GM19324 (cell line): ENCODE data around the gene CMTM2.
A peak's percentile ranks its signal among the peaks of the same experiment; 100 is the strongest.
"Not testable (repeated sequence)": the region's sequence is repeated elsewhere in the genome, so short reads cannot be mapped to it uniquely, and the experiment has no call there.

ENCODE experiments used
- ATAC-seq: cut with Tn5 transposase; IDR thresholded peaks from one replicate; pipeline ENCODE4 v1.9.1; 2021; ENCODE audit warnings: mild to moderate bottlenecking, moderate library complexity; ENCODE audit not compliant: unreplicated experiment, low FRiP score

The CMTM2 gene

DNA sequence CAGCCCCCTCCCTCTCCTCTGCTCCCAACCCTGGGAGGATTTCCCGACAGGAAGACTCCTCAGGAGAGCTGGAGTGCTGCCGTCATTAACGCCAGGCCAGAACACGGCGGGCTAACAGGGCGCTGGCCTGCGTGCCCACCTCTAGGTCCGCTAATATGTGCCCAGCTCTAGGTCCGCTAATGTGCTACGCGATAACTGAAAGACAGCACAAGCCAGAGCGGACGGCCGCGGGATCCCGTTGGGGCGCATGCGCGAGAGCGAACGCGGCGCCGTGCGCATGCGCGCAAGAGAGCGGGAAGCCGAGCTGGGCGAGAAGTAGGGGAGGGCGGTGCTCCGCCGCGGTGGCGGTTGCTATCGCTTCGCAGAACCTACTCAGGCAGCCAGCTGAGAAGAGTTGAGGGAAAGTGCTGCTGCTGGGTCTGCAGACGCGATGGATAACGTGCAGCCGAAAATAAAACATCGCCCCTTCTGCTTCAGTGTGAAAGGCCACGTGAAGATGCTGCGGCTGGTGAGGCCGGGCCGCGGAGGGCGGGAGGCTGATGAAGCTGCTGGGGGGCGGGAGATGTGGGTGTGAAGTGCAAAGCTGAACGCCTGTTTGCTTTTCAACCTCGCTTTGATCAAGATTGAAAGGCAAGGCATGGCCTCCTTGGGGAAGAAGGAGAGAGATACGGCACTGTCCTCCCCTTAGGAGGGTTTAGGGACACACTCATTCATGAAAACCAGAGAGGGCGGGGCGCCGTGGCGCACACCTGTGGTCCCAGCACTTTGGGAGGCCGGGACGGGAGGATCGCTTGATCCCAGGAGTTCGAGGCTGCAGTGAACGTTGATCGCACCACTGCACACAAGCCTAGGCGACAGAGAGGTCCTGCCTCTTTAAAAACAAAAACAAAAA, 26.7 kb upstream of the CMTM2 start, which contains the start of gene CKLF:
Gene CKLF (plus strand): TSS at position 291 of the 892 bp plus-strand sequence. CDS start 140 bp downstream, at position 431.
- peak; percentile 72 for ATAC-seq

DNA sequence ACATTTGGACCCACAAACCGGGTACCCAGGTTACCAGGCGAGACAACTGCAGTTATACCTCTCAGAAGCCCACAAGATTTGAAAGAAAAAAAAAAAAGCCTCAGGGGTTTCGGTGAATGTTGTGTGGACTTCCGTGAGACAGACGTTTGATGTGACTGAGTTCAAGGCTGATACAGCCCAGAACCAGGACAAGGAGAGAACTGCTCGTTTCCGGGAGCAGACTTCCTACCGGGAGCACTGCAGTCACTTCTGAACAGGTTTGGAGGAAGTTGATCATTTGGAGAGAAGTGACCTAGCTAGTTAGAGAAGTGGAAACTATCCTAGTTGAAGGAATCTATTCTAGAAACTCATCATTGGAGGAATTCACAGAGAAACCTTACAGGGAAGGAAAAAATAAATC, 26.0 kb upstream of the CMTM2 start:
- ATAC-seq: no peak

DNA sequence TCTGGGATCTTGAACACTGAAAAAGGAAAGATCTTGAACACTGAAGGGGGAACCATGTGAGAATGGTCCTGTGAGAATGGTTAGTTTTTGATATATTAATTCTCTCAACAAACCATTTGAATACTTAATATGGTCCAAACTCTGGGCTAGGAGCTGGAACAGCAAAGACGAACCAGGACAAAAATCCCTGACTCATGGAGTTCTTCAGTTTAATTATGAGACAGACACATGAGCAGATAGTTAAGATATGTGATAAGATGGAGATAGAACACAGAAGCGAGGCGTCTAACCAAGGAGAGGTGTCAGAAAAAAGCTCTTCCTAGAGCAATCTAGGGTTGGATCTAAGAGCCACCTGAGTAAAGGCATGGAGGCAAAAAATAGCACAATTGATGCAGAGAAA, 25.2 kb upstream of the CMTM2 start:
- no peak for ATAC-seq

DNA sequence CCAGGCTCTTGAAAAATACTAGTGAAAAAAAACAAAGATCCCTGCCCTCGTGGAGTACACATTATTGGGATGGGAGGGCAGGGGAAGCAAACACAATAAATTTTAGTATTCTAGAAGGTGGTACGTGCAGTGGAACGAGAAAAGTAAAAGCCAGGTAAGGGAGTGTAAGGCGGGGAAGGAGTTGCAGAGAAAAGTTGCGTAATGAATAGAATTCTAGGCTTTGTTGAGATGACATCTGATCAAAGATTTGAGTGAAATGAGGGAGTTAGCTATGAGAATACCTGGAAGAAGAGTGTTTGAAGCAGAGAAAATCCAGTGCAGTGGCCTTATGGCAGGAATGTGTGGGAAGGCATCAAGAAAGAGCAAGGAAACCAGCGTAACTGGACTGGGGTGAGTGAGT, 24.8 kb upstream of the CMTM2 start:
- ATAC-seq: no peak

DNA sequence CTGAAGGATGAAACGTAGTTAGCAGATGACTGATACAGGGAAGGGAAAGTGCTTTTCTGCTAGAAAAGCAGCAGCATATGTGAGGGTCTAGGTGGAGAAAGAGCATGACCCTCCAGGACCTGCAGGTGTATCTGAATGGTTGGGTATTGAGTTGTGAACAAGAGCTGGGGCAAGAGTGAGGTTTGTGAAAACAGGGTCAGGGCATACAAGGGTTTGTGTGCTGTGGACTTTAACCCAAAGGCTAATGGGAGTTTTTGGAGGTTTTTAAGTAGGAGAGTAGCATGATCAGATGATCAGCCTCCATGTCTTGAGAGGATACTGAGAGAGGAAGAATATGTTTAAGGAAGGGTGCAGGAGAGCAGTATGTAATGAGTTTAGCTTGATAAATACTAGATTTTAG, 19.2 kb upstream of the CMTM2 start:
- ATAC-seq: no peak

DNA sequence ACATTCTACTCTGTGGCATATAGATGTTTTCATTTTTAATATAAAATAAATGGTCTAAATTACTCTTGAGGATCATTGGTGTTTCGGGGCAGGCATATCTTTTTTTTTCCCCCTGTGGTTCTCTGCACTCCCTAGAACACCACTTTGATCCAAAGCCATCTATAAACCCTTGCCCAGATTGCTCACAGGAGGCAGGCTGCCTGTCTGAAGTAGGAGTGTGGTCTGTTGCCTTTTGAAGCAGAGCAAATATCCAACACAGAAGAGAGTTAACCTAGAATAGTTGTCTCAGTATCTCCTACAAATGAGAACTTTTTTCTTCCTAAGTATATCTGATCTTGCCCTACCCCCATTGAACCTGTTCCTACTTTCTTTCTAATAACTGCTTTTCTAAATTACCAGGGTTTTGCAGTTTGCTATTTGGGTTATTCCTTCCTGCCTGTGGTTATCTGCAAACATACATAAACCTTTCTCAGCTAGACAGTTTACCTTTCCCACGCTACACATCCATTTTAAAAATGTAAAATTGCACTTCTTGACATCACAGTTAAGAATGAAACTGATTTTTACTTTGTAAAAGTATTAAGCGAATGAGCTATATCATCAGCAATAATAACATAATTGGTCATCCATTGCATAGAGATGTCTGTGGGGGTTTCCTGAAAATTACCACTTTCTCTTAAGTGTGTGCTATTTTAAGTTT, 17.7 kb upstream of the CMTM2 start:
- ATAC-seq: no peak

DNA sequence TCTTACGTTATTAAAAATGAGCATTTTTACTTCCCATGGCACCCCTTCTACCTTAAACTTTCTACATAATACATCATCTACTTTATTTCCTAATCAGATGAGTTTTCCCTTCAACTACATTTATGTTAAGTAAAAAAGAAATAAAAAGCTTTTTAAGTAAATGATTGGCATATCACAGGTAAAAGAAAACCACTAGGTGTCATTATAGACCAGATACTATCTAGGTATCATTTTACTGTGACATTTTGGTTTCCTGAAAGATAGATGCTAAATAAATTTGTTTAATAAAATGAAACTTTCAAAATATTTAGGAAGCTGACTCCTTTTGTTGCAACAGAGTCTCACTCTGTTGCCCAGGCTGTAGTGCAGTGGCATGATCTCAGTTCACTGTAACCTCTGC, 16.9 kb upstream of the CMTM2 start:
- no peak for ATAC-seq

DNA sequence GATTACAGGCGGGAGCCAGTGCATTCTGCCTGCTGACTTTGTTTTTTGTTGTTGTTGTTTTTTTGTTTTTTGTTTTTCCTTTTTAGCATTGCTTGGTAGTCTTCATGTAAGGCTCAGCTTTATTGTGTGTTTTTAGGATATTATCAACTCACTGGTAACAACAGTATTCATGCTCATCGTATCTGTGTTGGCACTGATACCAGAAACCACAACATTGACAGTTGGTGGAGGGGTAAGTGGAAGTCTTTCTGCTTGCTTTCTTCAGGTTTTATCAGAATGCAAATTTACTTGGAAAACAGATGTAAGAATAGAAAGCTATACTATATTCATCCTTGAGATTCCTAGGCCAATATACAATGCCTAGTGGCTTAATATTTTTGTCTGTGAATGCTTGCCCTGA, 16.3 kb upstream of the CMTM2 start:
- ATAC-seq: no peak

DNA sequence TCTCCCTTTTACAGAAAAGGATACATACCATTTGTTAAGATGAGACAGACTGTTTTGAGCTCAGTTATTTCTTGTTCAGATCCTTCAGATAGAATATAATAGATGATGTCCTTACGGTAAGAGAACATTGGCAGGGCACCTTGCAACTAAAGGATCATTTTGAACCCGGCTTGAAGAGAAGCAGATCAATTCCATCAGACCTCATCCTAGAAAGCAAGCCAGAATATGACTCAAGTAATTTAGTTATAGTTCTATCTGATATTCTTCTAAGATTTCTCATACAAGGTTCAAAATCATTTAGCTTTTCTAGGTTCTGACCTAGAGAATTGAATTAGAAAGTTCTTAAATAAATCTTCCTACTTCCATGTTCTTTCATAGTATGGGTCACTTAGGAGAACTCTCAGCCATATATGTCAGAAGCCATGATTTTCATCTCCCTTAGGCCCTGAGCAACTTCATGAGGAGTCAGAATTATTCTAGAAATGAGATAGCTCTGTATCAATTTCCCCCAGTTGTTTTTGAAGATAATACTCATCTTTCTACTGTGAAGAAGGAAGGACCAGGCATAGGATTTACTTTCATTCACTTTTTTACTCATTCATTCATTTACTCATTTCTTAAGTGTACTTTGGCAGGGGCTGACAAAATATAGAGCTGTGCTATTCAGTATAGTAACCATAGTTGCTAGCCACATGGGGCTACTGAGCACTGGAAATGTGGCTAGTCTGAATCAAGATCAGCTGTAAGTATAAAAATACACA, 15.5 kb upstream of the CMTM2 start:
- ATAC-seq: no peak

DNA sequence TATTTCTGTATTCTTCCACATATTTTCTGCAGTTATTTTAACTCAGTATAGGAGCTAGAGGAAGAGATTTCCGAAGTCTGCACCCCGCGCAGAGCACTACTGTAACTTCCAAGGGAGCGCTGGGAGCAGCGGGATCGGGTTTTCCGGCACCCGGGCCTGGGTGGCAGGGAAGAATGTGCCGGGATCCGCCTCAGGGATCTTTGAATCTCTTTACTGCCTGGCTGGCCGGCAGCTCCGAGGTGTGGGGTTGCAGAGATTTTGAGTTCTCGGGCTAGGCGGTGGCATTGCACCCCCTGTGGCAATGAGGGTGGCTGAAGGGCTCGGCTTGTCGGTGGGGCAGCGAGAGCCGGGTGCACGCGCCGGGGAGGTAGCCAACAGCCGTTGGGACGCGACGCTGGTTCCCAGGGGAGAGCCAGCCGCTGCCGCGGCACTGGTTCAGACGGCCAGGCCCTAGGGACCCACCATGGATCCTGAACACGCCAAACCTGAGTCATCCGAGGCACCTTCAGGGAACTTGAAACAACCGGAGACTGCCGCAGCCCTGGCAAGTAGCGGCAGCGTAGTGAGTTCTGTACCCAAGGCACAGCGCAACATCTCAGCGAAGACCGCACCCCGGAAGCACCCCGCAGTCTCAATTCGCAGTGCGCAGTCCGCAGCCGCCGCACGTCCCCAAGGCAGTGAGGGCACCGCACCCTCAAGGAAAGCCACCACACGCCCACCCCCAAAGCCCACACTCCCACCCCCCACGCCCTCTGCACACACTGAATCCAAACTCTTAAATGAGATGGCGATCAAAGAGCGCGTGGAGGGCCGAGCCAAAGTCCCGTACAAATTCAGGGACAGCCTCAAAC, 13.0 kb upstream of the CMTM2 start, which contains the start of gene CMTM1:
Gene CMTM1 (plus strand): TSS at position 389 of the 851 bp plus-strand sequence. CDS start 75 bp downstream, at position 464.
- ATAC-seq: no peak

DNA sequence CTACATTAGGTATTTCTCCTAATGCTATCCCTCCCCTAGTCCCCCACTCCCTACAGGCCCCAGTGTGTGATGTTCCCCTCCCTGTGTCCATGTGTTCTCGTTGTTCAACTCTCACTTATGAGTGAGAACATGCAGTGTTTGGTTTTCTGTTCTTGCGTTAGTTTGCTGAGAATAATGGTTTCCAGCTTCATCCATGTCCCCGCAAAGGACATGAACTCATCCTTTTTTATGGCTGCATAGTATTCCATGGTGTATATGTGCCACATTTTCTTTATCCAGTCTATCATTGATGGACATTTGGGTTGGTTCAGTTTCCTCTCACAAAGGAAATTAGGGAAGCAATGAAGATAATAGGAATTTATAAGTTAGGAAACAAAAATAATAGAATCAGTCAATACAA, 12.0 kb upstream of the CMTM2 start:
- ATAC-seq: not testable (repeated sequence)

DNA sequence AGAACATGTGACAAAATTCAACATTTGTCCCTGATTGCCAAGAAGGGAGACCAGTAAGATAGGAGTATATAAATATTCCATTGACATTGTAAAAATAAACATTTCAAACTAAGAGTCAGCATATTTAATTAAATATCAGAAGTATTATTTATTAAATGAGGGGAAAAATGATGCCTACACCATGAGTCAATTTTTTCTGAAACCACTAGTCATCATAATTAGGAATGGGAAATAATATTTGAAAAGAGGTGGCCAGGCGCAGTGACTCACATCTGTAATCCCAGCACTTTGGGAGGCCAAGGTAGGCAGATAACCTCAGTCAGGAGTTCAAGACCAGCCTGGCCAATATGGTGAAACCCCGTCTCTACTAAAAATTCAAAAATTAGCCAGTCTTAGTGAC, 10.9 kb upstream of the CMTM2 start:
- ATAC-seq: no peak

DNA sequence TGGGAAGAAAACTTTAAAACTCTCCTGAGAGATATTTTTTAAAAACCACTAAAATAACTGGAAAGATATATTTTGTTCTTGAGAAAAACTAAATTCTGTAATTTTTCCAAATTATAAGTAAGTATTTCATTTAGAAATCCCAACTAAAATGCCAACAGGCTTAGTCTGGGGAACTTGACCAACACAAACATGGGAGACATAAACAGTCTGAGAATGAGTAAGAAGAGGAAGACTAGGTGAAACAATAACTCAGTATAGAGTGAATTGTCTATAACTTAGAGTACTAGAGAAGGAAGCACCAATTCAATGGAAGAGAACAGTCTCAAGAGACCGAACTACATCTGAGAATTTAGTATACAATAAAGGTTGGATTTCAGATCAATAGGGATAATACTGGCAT, 10.1 kb upstream of the CMTM2 start:
- ATAC-seq: no peak

DNA sequence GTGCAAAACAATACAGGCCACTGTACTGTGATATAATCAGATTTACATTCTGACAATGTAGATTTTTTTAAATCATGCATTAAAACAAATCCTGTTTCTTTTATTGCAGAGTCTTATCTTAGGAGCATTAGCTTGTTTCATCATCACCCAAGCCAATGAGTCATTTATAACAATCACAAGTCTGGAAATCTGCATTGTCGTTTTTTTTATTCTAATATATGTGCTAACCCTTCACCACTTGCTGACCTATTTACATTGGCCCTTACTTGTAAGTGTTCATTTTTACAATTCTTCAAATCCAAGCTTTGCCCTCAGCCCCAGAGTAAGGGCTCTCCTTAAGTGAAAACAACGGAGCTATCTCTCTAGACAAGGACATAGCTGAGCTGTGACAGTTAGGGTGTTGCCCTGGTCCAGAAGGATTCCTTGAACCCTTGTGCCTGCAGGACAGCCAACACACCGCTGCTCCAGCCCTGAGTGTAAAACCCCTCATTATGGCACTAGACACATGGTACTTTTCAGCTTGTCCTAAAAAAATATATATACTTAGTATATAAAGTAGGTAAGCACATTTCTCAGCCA, 9.3 kb upstream of the CMTM2 start:
- ATAC-seq: no peak

DNA sequence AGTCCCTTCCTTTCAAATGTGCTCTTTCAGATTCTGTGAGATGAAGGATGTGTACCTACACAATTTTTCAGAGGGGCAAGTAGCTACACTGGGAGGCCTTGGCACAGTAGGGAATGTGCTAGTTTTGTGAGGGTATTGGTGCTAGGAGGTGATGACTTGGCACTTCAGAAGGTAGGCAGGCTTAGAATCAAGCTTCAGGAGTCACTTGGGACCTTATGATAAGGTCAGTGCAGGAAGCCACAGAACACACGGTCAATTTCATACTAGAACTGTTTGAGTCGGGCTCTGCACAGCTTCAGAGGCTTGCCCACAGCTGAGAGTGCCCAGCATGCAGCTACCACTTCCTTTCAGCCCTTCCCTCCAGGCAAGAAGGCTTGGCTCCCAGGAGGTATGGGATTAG, 6.9 kb upstream of the CMTM2 start:
- no peak for ATAC-seq

DNA sequence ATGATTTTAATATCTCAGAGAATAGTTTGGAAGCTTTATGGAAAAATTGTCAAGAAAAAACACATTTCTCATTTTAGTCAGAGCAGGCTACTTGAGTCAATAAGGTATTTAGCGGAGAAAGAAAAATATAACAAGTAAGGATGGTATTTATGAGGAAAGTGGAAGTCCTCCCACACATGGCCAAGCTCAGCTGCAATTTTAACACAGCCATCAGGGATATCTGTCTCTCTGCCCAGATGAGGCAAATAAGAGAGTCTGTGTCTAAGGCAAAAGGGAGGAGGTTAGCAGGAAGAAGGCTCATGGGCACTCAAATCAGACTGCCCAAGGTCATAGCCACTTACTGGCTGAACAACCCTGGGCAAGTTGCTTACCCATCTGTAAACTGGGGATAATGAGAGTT, 5.2 kb upstream of the CMTM2 start:
- ATAC-seq: no peak

DNA sequence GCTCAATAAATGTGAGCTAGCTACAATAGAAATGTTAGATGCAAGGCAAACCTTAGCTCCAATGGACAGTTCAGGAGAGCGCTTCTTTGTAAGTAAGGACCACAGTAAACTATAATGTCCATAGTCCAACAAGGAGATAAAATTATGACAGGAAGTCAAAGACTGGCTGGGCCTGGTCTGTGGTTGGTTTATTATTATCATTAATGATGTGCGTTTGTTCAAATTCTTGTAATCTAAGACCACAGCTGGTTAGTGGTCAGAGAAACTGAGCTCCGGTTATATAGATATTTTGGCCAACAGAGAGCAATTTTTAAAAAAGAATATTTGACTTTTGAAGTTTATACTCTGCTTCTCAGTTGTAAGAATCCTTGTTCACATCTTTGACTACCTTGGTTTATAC, 4.7 kb upstream of the CMTM2 start:
- ATAC-seq: no peak

DNA sequence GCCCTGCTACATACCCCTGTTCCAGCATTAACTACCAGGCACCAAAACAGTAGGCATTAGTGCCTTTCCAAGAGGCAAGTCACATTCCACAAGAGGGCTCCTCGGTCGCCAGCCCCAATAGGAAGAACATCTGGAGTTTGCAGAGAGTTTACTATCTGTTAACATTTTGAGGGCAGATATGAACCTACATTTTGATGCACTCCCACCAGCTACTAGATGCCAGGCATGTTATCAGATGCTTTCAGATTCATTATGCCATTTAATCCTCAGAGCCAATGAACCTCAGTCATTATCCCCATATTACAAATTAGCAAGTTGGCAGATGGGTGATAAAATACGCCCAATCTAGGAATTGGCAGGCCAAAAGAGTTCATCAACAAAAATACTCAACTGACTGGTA, 4.2 kb upstream of the CMTM2 start:
- ATAC-seq: no peak

DNA sequence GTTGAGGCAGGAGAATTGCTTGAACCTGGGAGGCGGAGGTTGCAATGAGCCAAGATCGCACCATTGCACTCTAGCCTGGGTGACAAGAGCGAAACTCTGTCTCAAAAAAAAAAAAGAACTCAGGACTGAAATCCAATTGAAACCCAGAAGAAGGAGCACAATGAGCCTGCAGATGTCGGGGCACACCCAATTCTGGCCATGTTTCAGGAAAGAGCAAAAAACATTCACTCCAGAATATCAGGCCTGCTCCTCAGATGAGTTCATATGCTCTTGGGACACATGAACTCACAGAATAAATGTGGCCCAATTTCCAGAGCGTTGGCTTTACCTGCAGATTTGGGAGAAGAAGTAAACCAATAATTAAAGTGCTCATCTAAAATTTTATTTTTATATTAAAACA, 3.0 kb upstream of the CMTM2 start:
- no peak for ATAC-seq
